HepG2 (cell line): ENCODE measurements around the gene CSTF1. TPM values are rescaled to one million over a fixed set of nuclear protein-coding genes. Genes with fewer than 3 reads are reported as not detected.

ENCODE experiments used
- ATAC-seq: fragments of 200-7000 bp; cut with Tn5 transposase; 3 replicates; pipeline ENCODE4 v1.9.1; 2020; ENCODE audit warnings: mild to moderate bottlenecking, moderate library complexity
- BruUV-seq: library from RNA; stranded (reverse); fragments of 400-500 nt; replicated peaks from 2 replicates; lab custom pipeline; 2021; lab: Mats Ljungman, UMichigan
- CTCF ChIA-PET: fragments of 300-600 bp; formaldehyde crosslinking; extraction: SDS; loops from one replicate; lab custom pipeline; 2021; ENCODE audit warnings: low total read pairs, inconsistent platforms, low intra/inter-chr PET ratio; lab: Yijun Ruan, JAX
- POLR2A ChIA-PET: fragments of 350-600 bp; sonication (Branson Sonifier 250); formaldehyde crosslinking; loops from one replicate; lab custom pipeline; 2020; ENCODE audit warnings: antibody characterized with exemption, inconsistent platforms; lab: Yijun Ruan, JAX
- DNase-seq: peaks from one replicate; pipeline ENCODE4 v3.0.0-alpha.2; 2015; ENCODE audit warnings: low spot score
- FAIRE-seq: peaks from 3 replicates; lab custom pipeline; 2011; peaks lifted over from hg19 to GRCh38; lab: Jason Lieb, UNC
- H2AFZ ChIP-seq: one replicate; pipeline ENCODE4 v1.6.1; 2011; ENCODE audit warnings: low read length, inconsistent platforms
- H3K27ac ChIP-seq: fragments of 300-600 bp; 3 replicates; pipeline ENCODE4 v1.8.0; 2011; ENCODE audit warnings: mixed run types, mild to moderate bottlenecking, mixed read lengths, low read length, inconsistent platforms; ENCODE audit not compliant: insufficient read depth; ENCODE audit errors: extremely low read length
- H3K27me3 ChIP-seq, 2 experiments: fragments of 200-600 bp in 1 of 2; 2 replicates in 1 of 2; 3 replicates in 1 of 2; pipeline versions ENCODE4 v1.6.0 to v1.8.0; 2011; ENCODE audit warnings: low read length in 2 of 2, mild to moderate bottlenecking in 2 of 2, moderate library complexity in 2 of 2, inconsistent platforms in 1 of 2; ENCODE audit not compliant: insufficient read depth in 2 of 2, control insufficient read depth in 1 of 2
- H3K36me3 ChIP-seq, 2 experiments: fragments of 200-600 bp in 1 of 2; replicated peaks in 1 of 2; 2 replicates in 1 of 2; 3 replicates in 1 of 2; pipeline versions ENCODE4 v1.5.1 to v1.8.0; 2011; ENCODE audit warnings: low read length in 2 of 2, inconsistent platforms in 1 of 2; ENCODE audit not compliant: insufficient read depth in 2 of 2, control insufficient read depth in 1 of 2
- H3K4me1 ChIP-seq: 2 replicates; pipeline ENCODE4 v1.5.1; 2012; ENCODE audit warnings: low read length, inconsistent platforms; ENCODE audit not compliant: insufficient read depth
- H3K4me2 ChIP-seq: 2 replicates; pipeline ENCODE4 v1.6.0; 2011; ENCODE audit warnings: low read depth, low read length, inconsistent platforms
- H3K4me3 ChIP-seq, 3 experiments: fragments of 200-600 bp in 1 of 3; sonication (generic), shearing (Covaris generic) in 1 of 3; replicated peaks in 1 of 3; 2 replicates each; pipeline ENCODE4 v1.5.1; 2011 to 2016; ENCODE audit warnings: low read length in 3 of 3, inconsistent platforms in 2 of 3, low read depth in 2 of 3, mild to moderate bottlenecking in 2 of 3, control low read depth in 1 of 3, mixed read lengths in 1 of 3; ENCODE audit not compliant: insufficient read depth in 1 of 3
- H3K79me2 ChIP-seq: one replicate; pipeline ENCODE4 v1.6.1; 2011; ENCODE audit warnings: low read length, inconsistent platforms; ENCODE audit not compliant: insufficient read depth
- H3K9ac ChIP-seq: 2 replicates; pipeline ENCODE4 v1.6.0; 2011; ENCODE audit warnings: mild to moderate bottlenecking, low read depth, low read length, inconsistent platforms; ENCODE audit not compliant: insufficient read depth
- H3K9me3 ChIP-seq: 2 replicates; pipeline ENCODE4 v1.5.1; 2012; ENCODE audit warnings: mild to moderate bottlenecking, low read length
- H4K20me1 ChIP-seq: 2 replicates; pipeline ENCODE4 v1.6.0; 2011; ENCODE audit warnings: inconsistent platforms, mild to moderate bottlenecking, low read length, moderate library complexity; ENCODE audit not compliant: insufficient read depth
- ADNP ChIP-seq: sonication (generic); formaldehyde crosslinking; IDR thresholded peaks from 2 replicates; pipeline ENCODE4 v1.4.0; 2020; ENCODE audit warnings: missing genetic modification reagents
- BHLHE40 ChIP-seq: IDR thresholded peaks from 2 replicates; pipeline ENCODE4 v1.6.1; 2011; ENCODE audit warnings: low read length, improper control_type of control experiment
- KDM1A ChIP-seq: IDR thresholded peaks from 2 replicates; pipeline ENCODE4 v1.6.1; 2016; ENCODE audit warnings: missing compliant biosample characterization
- MATR3 ChIP-seq: sonication (generic); formaldehyde crosslinking; IDR thresholded peaks from 2 replicates; pipeline ENCODE4 v1.4.0; 2020; ENCODE audit warnings: missing genetic modification reagents
- MEIS2 ChIP-seq: sonication (generic); formaldehyde crosslinking; IDR thresholded peaks from 2 replicates; pipeline ENCODE4 v1.9.0; 2021; ENCODE audit warnings: mild to moderate bottlenecking, missing genetic modification reagents
- PHF21A ChIP-seq: sonication (generic); formaldehyde crosslinking; IDR thresholded peaks from 2 replicates; pipeline ENCODE4 v1.5.0; 2020; ENCODE audit warnings: mild to moderate bottlenecking, missing genetic modification reagents
- PRPF4 ChIP-seq: fragments of 200-400 bp; formaldehyde crosslinking; IDR thresholded peaks from 2 replicates; pipeline ENCODE4 v1.6.1; 2016; ENCODE audit warnings: low read length, low read depth; ENCODE audit not compliant: poor library complexity, severe bottlenecking
- SAFB2 ChIP-seq: sonication (generic); formaldehyde crosslinking; IDR thresholded peaks from 2 replicates; pipeline ENCODE4 v1.5.1; 2020; ENCODE audit warnings: missing genetic modification reagents, low read depth, mild to moderate bottlenecking, borderline replicate concordance
- SALL2 ChIP-seq: sonication (generic); formaldehyde crosslinking; IDR thresholded peaks from 2 replicates; pipeline ENCODE4 v1.8.1; 2023; ENCODE audit warnings: mild to moderate bottlenecking, missing genetic modification reagents, inconsistent platforms
- ZFP41 ChIP-seq: sonication (generic); formaldehyde crosslinking; IDR thresholded peaks from 2 replicates; pipeline ENCODE4 v1.4.0; 2020; ENCODE audit warnings: mild to moderate bottlenecking, missing genetic modification reagents, borderline replicate concordance
- ZFY ChIP-seq: sonication (generic); formaldehyde crosslinking; IDR thresholded peaks from 2 replicates; pipeline ENCODE4 v1.4.0; 2020; ENCODE audit warnings: missing genetic modification reagents
- ZNF3 ChIP-seq: IDR thresholded peaks from 2 replicates; pipeline ENCODE4 v1.7.0; 2017; ENCODE audit warnings: inconsistent platforms
- ZNF557 ChIP-seq: sonication (generic); formaldehyde crosslinking; IDR thresholded peaks from 2 replicates; pipeline ENCODE4 v1.4.0; 2020; ENCODE audit warnings: missing genetic modification reagents
- ZNF781 ChIP-seq: sonication (generic); formaldehyde crosslinking; IDR thresholded peaks from 2 replicates; pipeline ENCODE4 v1.5.1; 2020; ENCODE audit warnings: borderline replicate concordance, mild to moderate bottlenecking, missing genetic modification reagents; ENCODE audit errors: not compliant biosample characterization
- WGBS: methylation state at CpG from one replicate; pipeline ENCODE4 v1.1.6; 2017; ENCODE audit warnings: low lambda C conversion rate; 5-methylcytosine and 5-hydroxymethylcytosine counted together
- in situ Hi-C: cut with HindIII; loops from 2 replicates; pipeline ENCODE4 v1.10.0; 2017; ENCODE audit warnings: low pct_unique_long_range_greater_than_20kb; ENCODE audit not compliant: extremely low pct_ligation_motif_present
- intact Hi-C: fragments of 100-400 bp; cut with micrococcal nuclease; formaldehyde crosslinking; loops from one replicate; pipeline ENCODE4 v1.10.0; 2022; ENCODE audit not compliant: unreplicated experiment
- polyA plus RNA-seq, 8 experiments: library from polyadenylated mRNA; depleted of rRNA in 3 of 8; stranded (reverse) in 7 of 8; unstranded in 1 of 8; fragments of >200 nt; fragmentation: Illumina TruSeq in 4 of 8; extraction: Trizol in 4 of 8; gene quantifications; 2 replicates each; pipeline versions ENCODE4 v1.2.1 to v1.2.3, GENCODE V29; 2011 to 2016; ENCODE audit warnings: low read depth in 4 of 8, missing spikeins in 1 of 8, mixed read lengths in 1 of 8; ENCODE audit not compliant: insufficient read depth in 1 of 8
- total RNA-seq, 5 experiments: library from RNA; depleted of rRNA; stranded (reverse); fragments of >200 nt; fragmentation: Illumina TruSeq; extraction: Trizol; gene quantifications; 2 replicates each; pipeline ENCODE4 v1.2.3, GENCODE V29; 2016; ENCODE audit warnings: low read depth in 1 of 5
- TF ChIP-seq, protein P1 (sequence below): sonication (generic); formaldehyde crosslinking; IDR thresholded peaks from 2 replicates; pipeline ENCODE4 v1.5.1; 2020; ENCODE audit warnings: missing genetic modification reagents, mild to moderate bottlenecking, borderline replicate concordance
- TF ChIP-seq, protein P2 (sequence below): sonication (generic); formaldehyde crosslinking; IDR thresholded peaks from 2 replicates; pipeline ENCODE4 v1.5.1; 2020; ENCODE audit warnings: missing genetic modification reagents, mild to moderate bottlenecking, borderline replicate concordance
- TF ChIP-seq, protein P3 (sequence below): sonication (generic); formaldehyde crosslinking; IDR thresholded peaks from 2 replicates; pipeline ENCODE4 v1.4.0; 2020; ENCODE audit warnings: mild to moderate bottlenecking, missing genetic modification reagents
- TF ChIP-seq, protein P4 (sequence below): IDR thresholded peaks from 2 replicates; pipeline ENCODE4 v1.6.1; 2018; ENCODE audit warnings: missing genetic modification reagents, mild to moderate bottlenecking, missing compliant biosample characterization
- TF ChIP-seq, protein P5 (sequence below): sonication (generic); formaldehyde crosslinking; IDR thresholded peaks from 2 replicates; pipeline ENCODE4 v1.8.0; 2022; ENCODE audit warnings: missing genetic modification reagents, mild to moderate bottlenecking, borderline replicate concordance

CSTF1 gene
- total and polyA plus RNA-seq, 2 of the 13 experiments (the other 11 are each of a cell fraction or from before 2014, with no cell fraction given), result 70.9 to 100 TPM

DNA sequence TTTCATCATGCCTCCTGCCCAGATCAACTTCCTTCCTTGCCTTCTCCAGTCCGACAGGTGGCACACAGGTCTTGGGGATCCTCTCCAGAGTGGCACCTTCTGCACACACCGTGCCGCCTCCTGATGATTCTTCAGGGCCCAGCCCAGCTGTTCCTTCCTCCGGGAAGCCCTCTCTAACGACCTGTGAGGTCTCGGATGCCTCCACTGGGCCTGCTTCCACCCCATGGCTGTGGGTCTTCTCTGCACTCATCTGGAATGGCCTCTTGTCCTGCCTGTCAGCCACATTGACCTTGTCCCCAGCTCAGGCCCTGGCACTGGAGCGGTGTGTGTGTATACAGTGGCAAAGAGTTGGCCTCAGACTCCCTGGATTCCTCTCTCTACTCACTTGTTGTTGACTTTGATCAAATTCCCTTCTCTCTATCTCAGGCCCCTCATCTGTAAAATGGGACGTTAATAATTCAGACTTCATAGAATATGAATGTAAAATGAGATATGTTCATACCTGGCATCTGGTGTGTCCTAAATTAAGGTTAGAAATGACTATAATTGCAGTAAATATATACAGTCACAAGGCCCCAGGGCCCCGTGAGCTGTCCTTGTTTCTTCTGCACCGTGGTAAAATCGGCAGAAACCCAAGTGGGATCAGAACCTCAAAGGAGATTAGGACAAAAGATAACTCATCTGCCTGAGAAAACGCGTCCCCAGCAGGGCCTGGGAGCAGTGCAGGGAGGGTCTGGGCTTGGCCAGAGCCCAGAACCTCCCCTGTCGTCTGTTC, 32.1 kb upstream of the CSTF1 start:
- peak overlapping the region; percentile 92 for H3K4me2 ChIP-seq
- peak overlapping the region; percentile 76 for H3K27ac ChIP-seq
- peaks cover 1 to 4% of the 10 kb centered on the region in 2 experiments; a peak in 2 of 5 replicates for H3K36me3 ChIP-seq
- CTCF ChIA-PET, result no interaction called here
- DNase-seq, result peak; percentile 78
- FAIRE-seq, result peak; percentile 59
- no peaks in the 10 kb centered on the region for H3K9me3 ChIP-seq
- peak; percentile 78 for ATAC-seq
- peak overlapping the region; percentile 83 to 94 (median 93) for H3K4me3 ChIP-seq
- H2AFZ ChIP-seq, result peak overlapping the region; percentile 16
- 38% methylated on average over 14 of the region's 14 CpGs for WGBS
- in situ Hi-C loops, result no loop called here
- H4K20me1 ChIP-seq, result peaks cover 3% of the 10 kb centered on the region; the same call in 1 of the 2 replicates
- POLR2A ChIA-PET, result interaction anchor here (0.7 to 5.9 kb wide), 10 partner anchors 9 to 58 kb away, joined by 3 to 91 read pairs (median 3); partner anchors contain the start of genes AURKA, CASS4 and CSTF1
- H3K4me1 ChIP-seq, result peaks cover 29% of the 10 kb centered on the region
- no peaks in the 10 kb centered on the region; a peak in 1 of 5 replicates for H3K27me3 ChIP-seq
- peak overlapping the region; percentile 93 for H3K9ac ChIP-seq
- peaks cover 11% of the 10 kb centered on the region for H3K79me2 ChIP-seq
- intact Hi-C loops, result loop anchor here (1.0 kb wide), 1 partner anchor 32 kb away; the partner anchor contains the start of genes AURKA and CSTF1
- BruUV-seq, result TSS peak; percentile 45
- peak; percentile 69 for TF ChIP-seq PHF21A (CRISPR knock-in tag)
- TF ChIP-seq BHLHE40, result no peak
- 0 out of 2 replicates have a peak, but pooled peaks have one; percentile 3 for TF ChIP-seq ZFP41 (CRISPR knock-in tag)
- TF ChIP-seq, protein P1, sequence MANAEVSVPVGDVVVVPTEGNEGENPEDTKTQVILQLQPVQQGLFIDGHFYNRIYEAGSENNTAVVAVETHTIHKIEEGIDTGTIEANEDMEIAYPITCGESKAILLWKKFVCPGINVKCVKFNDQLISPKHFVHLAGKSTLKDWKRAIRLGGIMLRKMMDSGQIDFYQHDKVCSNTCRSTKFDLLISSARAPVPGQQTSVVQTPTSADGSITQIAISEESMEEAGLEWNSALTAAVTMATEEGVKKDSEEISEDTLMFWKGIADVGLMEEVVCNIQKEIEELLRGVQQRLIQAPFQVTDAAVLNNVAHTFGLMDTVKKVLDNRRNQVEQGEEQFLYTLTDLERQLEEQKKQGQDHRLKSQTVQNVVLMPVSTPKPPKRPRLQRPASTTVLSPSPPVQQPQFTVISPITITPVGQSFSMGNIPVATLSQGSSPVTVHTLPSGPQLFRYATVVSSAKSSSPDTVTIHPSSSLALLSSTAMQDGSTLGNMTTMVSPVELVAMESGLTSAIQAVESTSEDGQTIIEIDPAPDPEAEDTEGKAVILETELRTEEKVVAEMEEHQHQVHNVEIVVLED (CRISPR knock-in tag), result peak; percentile 49; the same call in 1 of the 2 replicates
- TF ChIP-seq ZNF557 (CRISPR knock-in tag), result no peak
- TF ChIP-seq, protein P2, sequence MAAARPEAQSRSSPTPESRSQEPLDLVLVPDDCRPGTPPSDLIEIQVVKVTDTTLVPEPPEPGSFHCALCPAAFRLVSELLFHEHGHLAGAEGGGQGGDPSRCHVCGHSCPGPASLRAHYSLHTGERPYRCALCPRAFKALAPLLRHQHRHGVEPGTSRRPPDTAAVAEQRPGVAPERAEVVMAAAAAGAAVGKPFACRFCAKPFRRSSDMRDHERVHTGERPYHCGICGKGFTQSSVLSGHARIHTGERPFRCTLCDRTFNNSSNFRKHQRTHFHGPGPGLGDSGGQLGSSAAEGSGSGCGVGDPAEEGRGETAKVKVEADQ, result no peak
- TF ChIP-seq SALL2 (CRISPR knock-in tag), result no peak
- TF ChIP-seq KDM1A, result peak; percentile 88
- TF ChIP-seq, protein P3, sequence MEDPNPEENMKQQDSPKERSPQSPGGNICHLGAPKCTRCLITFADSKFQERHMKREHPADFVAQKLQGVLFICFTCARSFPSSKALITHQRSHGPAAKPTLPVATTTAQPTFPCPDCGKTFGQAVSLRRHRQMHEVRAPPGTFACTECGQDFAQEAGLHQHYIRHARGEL (CRISPR knock-in tag), result no peak
- peak; percentile 55 for TF ChIP-seq ZNF781
- no peak for TF ChIP-seq SAFB2
- TF ChIP-seq PRPF4, result no peak
- TF ChIP-seq, protein P4, sequence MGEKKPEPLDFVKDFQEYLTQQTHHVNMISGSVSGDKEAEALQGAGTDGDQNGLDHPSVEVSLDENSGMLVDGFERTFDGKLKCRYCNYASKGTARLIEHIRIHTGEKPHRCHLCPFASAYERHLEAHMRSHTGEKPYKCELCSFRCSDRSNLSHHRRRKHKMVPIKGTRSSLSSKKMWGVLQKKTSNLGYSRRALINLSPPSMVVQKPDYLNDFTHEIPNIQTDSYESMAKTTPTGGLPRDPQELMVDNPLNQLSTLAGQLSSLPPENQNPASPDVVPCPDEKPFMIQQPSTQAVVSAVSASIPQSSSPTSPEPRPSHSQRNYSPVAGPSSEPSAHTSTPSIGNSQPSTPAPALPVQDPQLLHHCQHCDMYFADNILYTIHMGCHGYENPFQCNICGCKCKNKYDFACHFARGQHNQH, result peak; percentile 71
- TF ChIP-seq, protein P5, sequence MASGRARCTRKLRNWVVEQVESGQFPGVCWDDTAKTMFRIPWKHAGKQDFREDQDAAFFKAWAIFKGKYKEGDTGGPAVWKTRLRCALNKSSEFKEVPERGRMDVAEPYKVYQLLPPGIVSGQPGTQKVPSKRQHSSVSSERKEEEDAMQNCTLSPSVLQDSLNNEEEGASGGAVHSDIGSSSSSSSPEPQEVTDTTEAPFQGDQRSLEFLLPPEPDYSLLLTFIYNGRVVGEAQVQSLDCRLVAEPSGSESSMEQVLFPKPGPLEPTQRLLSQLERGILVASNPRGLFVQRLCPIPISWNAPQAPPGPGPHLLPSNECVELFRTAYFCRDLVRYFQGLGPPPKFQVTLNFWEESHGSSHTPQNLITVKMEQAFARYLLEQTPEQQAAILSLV, result no peak
- TF ChIP-seq MATR3, result no peak
- TF ChIP-seq ZFY (CRISPR knock-in tag), result peak; percentile 58
- TF ChIP-seq ADNP (CRISPR knock-in tag), result peak; percentile 83; the same call in 1 of the 2 replicates
- peak; percentile 76; the same call in 1 of the 2 replicates for TF ChIP-seq ZNF3
- no peak for TF ChIP-seq MEIS2 (CRISPR knock-in tag)
